Neural cell (in vitro differentiated cells): ENCODE measurements around the gene WDR1.

Source experiments
- CTCF ChIP-seq: fragments of 450-650 bp; IDR thresholded peaks from 2 replicates; pipeline ENCODE4 v1.5.1; 2014; ENCODE audit warnings: antibody characterized with exemption, mild to moderate bottlenecking, moderate library complexity; ENCODE audit not compliant: poor library complexity, severe bottlenecking
- REST ChIP-seq: IDR thresholded peaks from 2 replicates; pipeline ENCODE4 v1.6.1; 2012; ENCODE audit warnings: borderline replicate concordance

DNA sequence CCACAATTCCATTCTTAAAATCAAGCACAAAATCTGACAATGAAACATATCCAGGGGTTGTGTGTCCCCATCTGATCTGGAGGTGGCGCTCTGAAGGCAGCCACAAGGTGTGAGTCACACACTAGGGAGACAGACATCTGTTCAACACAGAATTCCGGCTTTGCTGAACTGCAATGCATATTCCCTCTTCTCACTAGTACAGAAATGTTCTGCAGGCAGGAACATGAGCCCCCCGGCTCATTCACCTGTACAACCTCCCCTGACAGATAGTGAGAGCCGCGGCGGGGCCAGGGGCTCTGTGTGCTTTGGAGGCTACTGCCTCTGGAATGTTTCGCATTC is 41.9 kb downstream of the WDR1 start:
- TF ChIP-seq REST (no peak), CTCF (no peak)
